ENCODE data around the gene TBCK.

DNA sequence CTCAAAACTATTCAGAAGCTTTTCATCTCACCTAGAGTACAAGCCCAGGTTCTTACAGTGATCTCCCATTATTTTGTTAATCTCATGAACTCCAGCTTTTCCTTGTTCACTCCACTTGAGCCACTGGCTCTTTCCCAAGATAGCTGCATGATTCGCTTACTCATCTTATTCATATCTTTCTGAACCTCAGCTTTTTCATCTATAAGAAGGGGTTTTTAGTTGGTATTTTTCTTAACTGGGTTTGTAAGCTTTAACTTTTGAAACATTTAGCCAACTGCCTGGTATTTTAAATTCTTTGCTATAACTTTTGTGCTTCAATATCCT, 28.6 kb upstream of the TBCK start:
- TF ChIP-seq, protein P1, sequence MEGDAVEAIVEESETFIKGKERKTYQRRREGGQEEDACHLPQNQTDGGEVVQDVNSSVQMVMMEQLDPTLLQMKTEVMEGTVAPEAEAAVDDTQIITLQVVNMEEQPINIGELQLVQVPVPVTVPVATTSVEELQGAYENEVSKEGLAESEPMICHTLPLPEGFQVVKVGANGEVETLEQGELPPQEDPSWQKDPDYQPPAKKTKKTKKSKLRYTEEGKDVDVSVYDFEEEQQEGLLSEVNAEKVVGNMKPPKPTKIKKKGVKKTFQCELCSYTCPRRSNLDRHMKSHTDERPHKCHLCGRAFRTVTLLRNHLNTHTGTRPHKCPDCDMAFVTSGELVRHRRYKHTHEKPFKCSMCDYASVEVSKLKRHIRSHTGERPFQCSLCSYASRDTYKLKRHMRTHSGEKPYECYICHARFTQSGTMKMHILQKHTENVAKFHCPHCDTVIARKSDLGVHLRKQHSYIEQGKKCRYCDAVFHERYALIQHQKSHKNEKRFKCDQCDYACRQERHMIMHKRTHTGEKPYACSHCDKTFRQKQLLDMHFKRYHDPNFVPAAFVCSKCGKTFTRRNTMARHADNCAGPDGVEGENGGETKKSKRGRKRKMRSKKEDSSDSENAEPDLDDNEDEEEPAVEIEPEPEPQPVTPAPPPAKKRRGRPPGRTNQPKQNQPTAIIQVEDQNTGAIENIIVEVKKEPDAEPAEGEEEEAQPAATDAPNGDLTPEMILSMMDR (IDR thresholded peaks at IDR 0.05) = no peak
- no peak for TF ChIP-seq POLR2A (IDR thresholded peaks at IDR 0.05)
